GM04503 (cell line): ENCODE data around the gene UPK3A.

Source experiments
- DNase-seq: peaks from one replicate; pipeline ENCODE4 v3.0.0-alpha.2; 2012; ENCODE audit warnings: low read depth

Gene UPK3A

GRCh38 chr22:45329530-45329936 lies 44.8 kb downstream of the UPK3A start:
- no peak for DNase-seq

GRCh38 chr22:45330548-45330947 lies 45.8 kb downstream of the UPK3A start:
- DNase-seq = no peak

GRCh38 chr22:45331486-45331885 lies 46.7 kb downstream of the UPK3A start:
- DNase-seq = no peak

GRCh38 chr22:45332001-45332400 lies 47.3 kb downstream of the UPK3A start:
- no peak for DNase-seq

GRCh38 chr22:45334068-45334467 lies 49.3 kb downstream of the UPK3A start:
- DNase-seq = no peak

- no peak for DNase-seq
These were observed 49.8 kb downstream of the UPK3A start for GRCh38 chr22:45334528-45334927.

- DNase-seq = no peak
These were observed 50.5 kb downstream of the UPK3A start for GRCh38 chr22:45335021-45335818.

GRCh38 chr22:45335854-45336522 lies 51.2 kb downstream of the UPK3A start:
- no peak for DNase-seq

- no peak for DNase-seq
These were observed 52.3 kb downstream of the UPK3A start for GRCh38 chr22:45336971-45337431.

- no peak for DNase-seq
These were observed 52.8 kb downstream of the UPK3A start for GRCh38 chr22:45337536-45337935.

- DNase-seq = no peak
These were observed 54.0 kb downstream of the UPK3A start for GRCh38 chr22:45338795-45339194.

GRCh38 chr22:45340323-45340722 lies 55.6 kb downstream of the UPK3A start:
- DNase-seq = no peak

GRCh38 chr22:45341498-45341897 lies 56.7 kb downstream of the UPK3A start:
- no peak for DNase-seq

GRCh38 chr22:45343143-45343542 lies 58.4 kb downstream of the UPK3A start:
- DNase-seq = no peak

- no peak for DNase-seq
These were observed 59.6 kb downstream of the UPK3A start for GRCh38 chr22:45344334-45344733.
